C4-2B (cell line): ENCODE measurements around the gene SMCO4.

Experiments
- CTCF ChIP-seq: fragments of 450-650 bp; conservative IDR thresholded peaks from 2 replicates; pipeline ENCODE4 v1.5.1; 2017; ENCODE audit warnings: mild to moderate bottlenecking
- ZFX ChIP-seq: fragments of 450-650 bp; IDR thresholded peaks from 2 replicates; pipeline ENCODE4 v1.6.1; 2017

- TF ChIP-seq CTCF: no peak
- TF ChIP-seq ZFX: no peak
These were observed 27.7 kb downstream of the SMCO4 start for GRCh38 chr11:93515441-93516025.
